Memory B cell (primary cell): ENCODE measurements around the gene ZNF816.
"Not testable (repeated sequence)": the region's sequence is repeated elsewhere in the genome, so short reads cannot be mapped to it uniquely, and the experiment has no call there.

Experiments used
- ATAC-seq: fragments of 150-1000 bp; cut with Tn5 transposase; 2 replicates; pipeline ENCODE4 v1.10.0; 2021; ENCODE audit warnings: low read depth, mild to moderate bottlenecking, moderate library complexity
- DNase-seq, 2 donors: peaks; one replicate each; pipeline ENCODE4 v3.0.0; 2022; ENCODE audit warnings: low spot score in 2 of 2
- H3K27ac Mint-ChIP-seq: one replicate; pipeline ENCODE4 v1.8.0; 2022; ENCODE audit warnings: mild to moderate bottlenecking, moderate library complexity, mixed read lengths
- H3K27me3 Mint-ChIP-seq: one replicate; pipeline ENCODE4 v1.8.0; 2022; ENCODE audit warnings: mixed read lengths
- H3K36me3 Mint-ChIP-seq: one replicate; pipeline ENCODE4 v1.8.0; 2022; ENCODE audit warnings: mild to moderate bottlenecking, mixed read lengths
- H3K4me1 Mint-ChIP-seq: one replicate; pipeline ENCODE4 v1.8.0; 2022; ENCODE audit warnings: mixed read lengths
- H3K4me3 Mint-ChIP-seq: one replicate; pipeline ENCODE4 v1.8.0; 2022; ENCODE audit warnings: mild to moderate bottlenecking, moderate library complexity, mixed read lengths
- H3K9me3 Mint-ChIP-seq: one replicate; pipeline ENCODE4 v1.8.0; 2022; ENCODE audit warnings: mixed read lengths

The ZNF816 gene

DNA sequence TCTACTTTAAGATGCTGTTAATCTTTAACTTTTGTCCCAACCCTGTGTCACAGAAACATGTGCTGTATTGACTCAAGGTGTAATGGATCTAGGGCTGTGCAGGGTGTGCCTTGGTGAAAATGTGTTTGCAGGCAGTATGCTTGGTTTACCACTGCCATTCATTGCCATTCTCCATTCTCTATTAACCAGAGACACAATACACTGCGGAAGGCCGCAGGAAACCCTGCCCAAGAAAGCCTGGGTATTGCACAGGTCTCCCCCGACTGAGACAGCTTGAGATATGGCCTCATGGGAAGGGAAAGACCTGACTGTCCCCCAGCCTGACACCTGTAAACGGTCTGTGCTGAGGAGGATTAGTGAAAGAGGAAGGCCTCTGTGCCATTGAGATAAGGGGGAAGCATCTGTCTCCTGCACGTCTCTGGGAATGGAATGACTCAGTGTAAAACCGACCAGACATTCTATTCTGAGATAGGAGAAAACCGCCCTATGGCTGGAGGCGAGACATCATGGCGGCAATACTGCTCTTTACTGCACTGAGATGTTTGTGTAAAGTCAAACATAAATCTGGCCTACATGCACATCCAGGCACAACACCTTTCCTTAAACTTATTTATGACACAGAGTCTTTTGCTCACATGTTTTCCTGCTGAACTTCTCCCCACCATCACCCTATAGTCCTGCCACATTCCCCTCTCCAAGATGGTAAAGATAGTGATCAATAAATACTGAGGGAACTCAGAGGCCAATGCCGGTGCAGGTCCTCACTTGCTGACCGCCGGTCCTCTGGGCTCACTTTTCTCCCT, 26.3 kb downstream of the ZNF816 start:
- Mint-ChIP-seq H3K4me1 (peaks cover 13% of the 10 kb centered on the region), H3K27me3 (no peaks in the 10 kb centered on the region), H3K9me3 (peaks cover 3% of the 10 kb centered on the region), H3K4me3 (no peak overlapping the region), H3K36me3 (peaks cover 25% of the 10 kb centered on the region), H3K27ac (no peak overlapping the region)
- DNase-seq: no peak
- no peak for ATAC-seq

- Mint-ChIP-seq H3K4me3 (no peak overlapping the region), H3K27ac (no peak overlapping the region), H3K27me3 (no peaks in the 10 kb centered on the region), H3K36me3 (peaks cover 25% of the 10 kb centered on the region), H3K9me3 (peaks cover 2% of the 10 kb centered on the region), H3K4me1 (peaks cover 10% of the 10 kb centered on the region)
- ATAC-seq: no peak
- no peak for DNase-seq
Observed at GRCh38 chr19:52935434-52935833, 27.2 kb downstream of the ZNF816 start.

DNA sequence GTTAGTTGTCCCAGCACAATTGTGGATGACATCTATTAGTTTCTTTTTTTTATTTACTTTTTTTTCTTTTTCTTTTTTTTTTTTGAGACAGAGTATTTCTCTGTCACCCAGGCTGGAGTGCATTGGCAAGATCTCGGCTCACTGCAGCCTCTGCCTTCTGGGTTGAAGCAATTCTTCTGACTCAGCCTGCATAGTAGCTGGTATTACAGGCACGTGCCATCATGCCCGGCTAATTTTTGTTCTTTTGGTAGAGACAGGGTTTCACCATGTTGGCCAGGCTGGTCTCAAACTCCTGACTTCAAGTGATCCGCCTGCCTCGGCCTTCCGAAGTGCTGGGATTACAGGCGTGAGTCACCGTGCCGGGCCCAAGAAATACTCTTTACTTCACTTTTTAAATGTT, 38.0 kb downstream of the ZNF816 start:
- H3K27me3 Mint-ChIP-seq, H3K27ac Mint-ChIP-seq, DNase-seq, H3K9me3 Mint-ChIP-seq, ATAC-seq: not testable (repeated sequence)
- H3K4me3 Mint-ChIP-seq: peak overlapping the region; percentile 37
- peaks cover 16% of the 10 kb centered on the region for H3K4me1 Mint-ChIP-seq
- H3K36me3 Mint-ChIP-seq: peaks cover 12% of the 10 kb centered on the region

- Mint-ChIP-seq H3K4me3 (peak overlapping the region; percentile 91), H3K9me3 (no peaks in the 10 kb centered on the region), H3K36me3 (peaks cover 9% of the 10 kb centered on the region), H3K4me1 (peaks cover 16% of the 10 kb centered on the region), H3K27ac (peak overlapping the region; percentile 16), H3K27me3 (no peaks in the 10 kb centered on the region)
- ATAC-seq (no peak), DNase-seq (no peak)
Observed at GRCh38 chr19:52923778-52924593, 38.7 kb downstream of the ZNF816 start.

GRCh38 chr19:52922841-52923777, 39.6 kb downstream of the ZNF816 start, which contains the start of gene ZNF888:
Gene ZNF888 (minus strand): TSS chr19:52923428. CDS start chr19:52917873, 5,555 bp downstream.
- Mint-ChIP-seq H3K4me3 (peak within 1 kb of the TSS; percentile 91), H3K27me3 (no peaks in the 10 kb centered on the region), H3K9me3 (no peaks in the 10 kb centered on the region), H3K36me3 (peaks cover 3% of the 10 kb centered on the region), H3K4me1 (peaks cover 16% of the 10 kb centered on the region), H3K27ac (peak within 1 kb of the TSS; percentile 16)
- ATAC-seq: peak; percentile 99
- peak; percentile 72 to 80 for DNase-seq

DNA sequence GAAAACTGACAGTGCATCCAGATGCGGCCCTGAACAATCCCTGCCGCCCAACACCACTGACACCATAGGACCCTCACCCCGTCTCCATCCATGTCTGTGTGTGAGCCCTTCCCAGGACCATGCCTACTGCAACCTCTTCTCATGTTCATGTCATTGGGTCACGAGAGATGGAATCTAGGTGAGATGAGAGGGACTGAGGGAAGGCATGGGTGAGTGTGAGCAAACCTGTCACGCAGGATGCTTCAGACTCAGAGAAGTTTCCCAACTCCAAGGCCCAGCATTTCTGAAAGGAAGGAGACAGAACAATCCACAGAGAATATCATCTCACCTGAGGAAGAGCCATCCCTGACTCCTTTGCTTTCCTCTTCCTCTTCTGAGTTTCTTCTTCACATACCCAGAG, 45.1 kb downstream of the ZNF816 start:
- no peak for ATAC-seq
- H3K4me3 Mint-ChIP-seq: no peak overlapping the region

GRCh38 chr19:52910648-52911047, 52.0 kb downstream of the ZNF816 start:
- Mint-ChIP-seq H3K27me3 (no peaks in the 10 kb centered on the region), H3K4me3 (no peak overlapping the region), H3K9me3 (peaks cover 17% of the 10 kb centered on the region), H3K4me1 (peaks cover 2% of the 10 kb centered on the region), H3K36me3 (peaks cover 52% of the 10 kb centered on the region), H3K27ac (no peak overlapping the region)
- DNase-seq: no peak
- no peak for ATAC-seq

More for the DNA sequence above, 45.1 kb downstream of the ZNF816 start:
- no peaks in the 10 kb centered on the region for H3K27me3 Mint-ChIP-seq
- peaks cover 12% of the 10 kb centered on the region for H3K4me1 Mint-ChIP-seq
- H3K36me3 Mint-ChIP-seq: peaks cover 33% of the 10 kb centered on the region
- DNase-seq: no peak
- H3K27ac Mint-ChIP-seq: peak overlapping the region; percentile 47
- H3K9me3 Mint-ChIP-seq: no peaks in the 10 kb centered on the region

DNA sequence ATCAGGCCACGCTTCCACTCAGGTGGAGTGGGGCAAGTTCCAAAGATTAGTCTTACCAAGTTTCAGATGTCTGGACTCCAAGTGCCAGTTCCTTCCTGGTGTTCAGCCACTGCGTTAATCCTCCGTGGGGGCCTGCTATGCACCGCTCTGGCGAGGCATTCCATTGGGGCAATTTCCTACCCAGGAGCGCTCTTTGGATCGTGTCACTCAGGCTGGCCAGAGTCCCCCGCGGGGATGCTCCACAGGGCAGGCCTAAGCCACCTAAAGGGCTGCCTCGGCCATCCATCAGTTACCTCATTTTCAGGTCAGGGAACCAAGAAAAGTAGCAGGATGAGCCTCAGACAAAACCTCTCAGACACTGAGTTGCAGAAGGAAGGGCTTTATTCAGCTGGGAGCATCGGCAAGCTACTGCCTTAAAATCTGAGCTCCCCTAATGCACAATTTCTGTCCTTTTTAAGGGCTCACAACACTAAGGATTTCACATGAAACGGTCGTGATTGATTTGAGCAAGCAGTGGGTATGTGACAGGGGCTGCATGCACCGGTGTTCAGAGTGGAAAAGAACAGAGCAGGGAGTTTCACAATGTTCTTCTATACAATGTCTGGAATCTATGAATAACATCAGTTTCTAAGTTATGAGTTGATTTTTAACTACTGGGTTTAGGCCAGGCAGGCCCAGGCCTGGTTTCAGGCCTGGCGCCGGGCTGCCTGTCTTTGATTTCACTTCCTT, 58.5 kb downstream of the ZNF816 start:
- not testable (repeated sequence) for ATAC-seq
- peaks cover 27% of the 10 kb centered on the region for H3K36me3 Mint-ChIP-seq

DNA sequence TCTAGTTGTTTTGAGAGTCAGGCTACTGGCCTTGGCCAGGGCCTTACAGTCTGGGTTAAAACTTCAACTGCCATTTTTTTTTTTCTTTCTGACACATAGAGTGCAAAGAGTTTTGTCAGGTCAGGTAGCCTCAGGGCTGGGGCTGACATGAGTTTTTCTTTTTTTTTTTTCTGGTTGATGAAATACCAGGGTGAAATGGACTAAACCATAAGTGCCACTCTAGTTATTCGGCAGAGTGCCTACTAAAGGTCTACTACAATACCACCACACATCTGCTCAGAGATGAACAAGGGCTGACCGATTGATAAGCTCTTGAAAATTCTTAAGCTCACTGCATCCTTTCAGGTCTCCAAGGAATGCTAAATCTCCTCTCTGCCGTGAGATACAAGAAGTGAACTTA, 60.8 kb downstream of the ZNF816 start:
- peaks cover 11% of the 10 kb centered on the region for H3K9me3 Mint-ChIP-seq
- H3K27ac Mint-ChIP-seq: no peak overlapping the region
- H3K4me1 Mint-ChIP-seq: peaks cover 4% of the 10 kb centered on the region
- peaks cover 13% of the 10 kb centered on the region for H3K36me3 Mint-ChIP-seq
- ATAC-seq (no peak), DNase-seq (no peak)
- H3K27me3 Mint-ChIP-seq: no peaks in the 10 kb centered on the region
- H3K4me3 Mint-ChIP-seq: no peak overlapping the region

More for the DNA sequence above, 58.5 kb downstream of the ZNF816 start:
- not testable (repeated sequence) for H3K4me1 Mint-ChIP-seq, H3K27me3 Mint-ChIP-seq, H3K4me3 Mint-ChIP-seq, DNase-seq
- Mint-ChIP-seq H3K9me3 (peaks cover 18% of the 10 kb centered on the region), H3K27ac (peak overlapping the region; percentile 75)
